Astrocyte (in vitro differentiated cells and primary cell): ENCODE measurements around the gene POGLUT3. TPM values are rescaled to one million over a fixed set of nuclear protein-coding genes. Genes with fewer than 3 reads are reported as not detected.

Experiments
- DNase-seq: peaks from one replicate; pipeline ENCODE4 v3.0.0-alpha.2; 2010; ENCODE audit warnings: low read depth
- FAIRE-seq: peaks from 2 replicates; lab custom pipeline; 2011; peaks lifted over from hg19 to GRCh38; lab: Jason Lieb, UNC
- H2AFZ ChIP-seq: 2 replicates; pipeline ENCODE4 v1.6.0; 2012; ENCODE audit warnings: low read depth, low read length, inconsistent platforms
- H3K27ac ChIP-seq: 2 replicates; pipeline ENCODE4 v1.5.1; 2011; ENCODE audit warnings: low read depth, low read length, inconsistent platforms
- H3K27me3 ChIP-seq: 2 replicates; pipeline ENCODE4 v1.6.0; 2011; ENCODE audit warnings: low read length, inconsistent platforms; ENCODE audit not compliant: insufficient read depth
- H3K36me3 ChIP-seq: 2 replicates; pipeline ENCODE4 v1.5.1; 2011; ENCODE audit warnings: low read length, inconsistent platforms; ENCODE audit not compliant: insufficient read depth
- H3K4me1 ChIP-seq: 2 replicates; pipeline ENCODE4 v1.5.1; 2011; ENCODE audit warnings: low read length, inconsistent platforms; ENCODE audit not compliant: insufficient read depth
- H3K4me2 ChIP-seq: 2 replicates; pipeline ENCODE4 v1.6.0; 2012; ENCODE audit warnings: low read length, inconsistent platforms
- H3K4me3 ChIP-seq: 2 replicates; pipeline ENCODE4 v1.5.1; 2011; ENCODE audit warnings: low read depth, mild to moderate bottlenecking, low read length, inconsistent platforms; ENCODE audit not compliant: insufficient read depth
- H3K79me2 ChIP-seq: 2 replicates; pipeline ENCODE4 v1.6.0; 2012; ENCODE audit warnings: mild to moderate bottlenecking, low read length, inconsistent platforms; ENCODE audit not compliant: insufficient read depth
- H3K9ac ChIP-seq: 2 replicates; pipeline ENCODE4 v1.6.0; 2012; ENCODE audit warnings: mild to moderate bottlenecking, low read length, inconsistent platforms
- H3K9me3 ChIP-seq: 2 replicates; pipeline ENCODE4 v1.5.1; 2012; ENCODE audit warnings: low read depth, mild to moderate bottlenecking, low read length, inconsistent platforms; ENCODE audit not compliant: insufficient read depth
- H4K20me1 ChIP-seq: 2 replicates; pipeline ENCODE4 v1.6.0; 2012; ENCODE audit warnings: low read length, inconsistent platforms; ENCODE audit not compliant: insufficient read depth
- H3K27ac Mint-ChIP-seq: one replicate; pipeline ENCODE4 v1.8.0; 2021; ENCODE audit warnings: mild to moderate bottlenecking, mixed read lengths; ENCODE audit not compliant: unreplicated experiment
- H3K27me3 Mint-ChIP-seq: one replicate; pipeline ENCODE4 v1.8.0; 2021; ENCODE audit warnings: low read depth, mixed read lengths; ENCODE audit not compliant: unreplicated experiment
- H3K36me3 Mint-ChIP-seq: one replicate; pipeline ENCODE4 v1.8.0; 2021; ENCODE audit warnings: low read depth, mixed read lengths; ENCODE audit not compliant: unreplicated experiment
- H3K4me1 Mint-ChIP-seq: one replicate; pipeline ENCODE4 v1.8.0; 2021; ENCODE audit warnings: low read depth, mixed read lengths; ENCODE audit not compliant: unreplicated experiment
- H3K4me3 Mint-ChIP-seq: one replicate; pipeline ENCODE4 v1.8.0; 2021; ENCODE audit warnings: mild to moderate bottlenecking, moderate library complexity, mixed read lengths; ENCODE audit not compliant: unreplicated experiment
- H3K9me3 Mint-ChIP-seq: one replicate; pipeline ENCODE4 v1.8.0; 2021; ENCODE audit warnings: mild to moderate bottlenecking, mixed read lengths; ENCODE audit not compliant: unreplicated experiment
- EZH2 ChIP-seq: IDR thresholded peaks from 2 replicates; pipeline ENCODE4 v1.6.1; 2012; ENCODE audit warnings: mild to moderate bottlenecking, low read length, inconsistent platforms; ENCODE audit not compliant: insufficient read depth
- total RNA-seq: library from RNA; stranded (reverse); gene quantifications from 2 replicates; pipeline ENCODE4 v1.2.1, GENCODE V29; 2021
- TF ChIP-seq, protein P1 (sequence below): IDR thresholded peaks from 2 replicates; pipeline ENCODE4 v1.5.1; 2011; ENCODE audit warnings: low read depth, mild to moderate bottlenecking, inconsistent platforms, low read length, moderate library complexity; ENCODE audit not compliant: insufficient read depth

The POGLUT3 gene
- total RNA-seq, 1 donor from 2014 or later: 18.5 TPM

DNA sequence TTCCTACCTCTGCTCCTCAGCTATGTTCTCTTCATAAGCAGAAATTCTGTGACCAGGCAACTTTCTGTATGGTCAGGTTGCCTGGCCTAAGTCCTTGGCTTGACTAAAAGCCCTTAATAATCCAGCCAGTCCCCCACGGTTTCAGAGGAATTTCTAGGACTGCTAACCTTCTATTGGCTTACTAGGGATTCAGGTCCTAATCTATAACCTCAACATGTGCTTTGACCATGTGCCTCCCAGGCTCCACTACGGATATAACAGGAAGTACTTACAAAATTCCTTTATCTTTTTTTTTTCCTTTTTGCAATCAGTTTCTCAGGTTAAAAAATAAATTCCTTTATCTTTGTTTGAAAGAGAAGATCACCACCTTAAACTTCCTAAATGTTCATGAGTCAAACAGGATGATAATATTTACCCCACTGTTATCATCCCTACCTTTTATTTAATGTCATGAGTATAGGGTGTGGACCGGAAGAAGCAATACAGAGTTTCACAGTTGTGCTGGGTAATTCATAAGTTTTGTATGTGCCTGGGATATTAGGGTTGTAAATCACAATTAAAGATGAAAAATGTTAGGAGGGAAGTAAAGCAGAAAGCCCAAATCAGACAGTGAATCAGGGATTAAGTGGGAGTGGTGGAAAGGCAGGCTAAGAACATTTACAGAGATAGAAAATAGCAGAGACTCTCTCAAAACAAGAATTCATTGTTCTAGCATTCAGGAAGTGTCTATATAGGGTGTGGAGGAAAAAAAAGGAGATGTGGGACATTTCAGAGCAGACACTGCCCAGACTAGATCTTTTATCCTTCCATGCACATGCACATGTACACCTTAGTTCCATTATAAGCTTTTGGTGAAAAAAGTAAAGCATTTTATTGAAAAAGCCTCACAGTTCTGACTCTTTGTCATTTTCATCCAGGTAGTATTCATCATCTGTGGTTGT lies 10.7 kb upstream of the POGLUT3 start:
- TF ChIP-seq, protein P1, sequence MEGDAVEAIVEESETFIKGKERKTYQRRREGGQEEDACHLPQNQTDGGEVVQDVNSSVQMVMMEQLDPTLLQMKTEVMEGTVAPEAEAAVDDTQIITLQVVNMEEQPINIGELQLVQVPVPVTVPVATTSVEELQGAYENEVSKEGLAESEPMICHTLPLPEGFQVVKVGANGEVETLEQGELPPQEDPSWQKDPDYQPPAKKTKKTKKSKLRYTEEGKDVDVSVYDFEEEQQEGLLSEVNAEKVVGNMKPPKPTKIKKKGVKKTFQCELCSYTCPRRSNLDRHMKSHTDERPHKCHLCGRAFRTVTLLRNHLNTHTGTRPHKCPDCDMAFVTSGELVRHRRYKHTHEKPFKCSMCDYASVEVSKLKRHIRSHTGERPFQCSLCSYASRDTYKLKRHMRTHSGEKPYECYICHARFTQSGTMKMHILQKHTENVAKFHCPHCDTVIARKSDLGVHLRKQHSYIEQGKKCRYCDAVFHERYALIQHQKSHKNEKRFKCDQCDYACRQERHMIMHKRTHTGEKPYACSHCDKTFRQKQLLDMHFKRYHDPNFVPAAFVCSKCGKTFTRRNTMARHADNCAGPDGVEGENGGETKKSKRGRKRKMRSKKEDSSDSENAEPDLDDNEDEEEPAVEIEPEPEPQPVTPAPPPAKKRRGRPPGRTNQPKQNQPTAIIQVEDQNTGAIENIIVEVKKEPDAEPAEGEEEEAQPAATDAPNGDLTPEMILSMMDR: no peak
- TF ChIP-seq EZH2: no peak
- no peaks in the 10 kb centered on the region for H4K20me1 ChIP-seq
- H3K9ac ChIP-seq: no peak overlapping the region
- no peak overlapping the region for H3K27ac Mint-ChIP-seq
- H3K27me3 Mint-ChIP-seq: no peaks in the 10 kb centered on the region
- no peak overlapping the region for H3K4me3 ChIP-seq
- H3K79me2 ChIP-seq: no peaks in the 10 kb centered on the region
- H3K9me3 ChIP-seq: no peaks in the 10 kb centered on the region
- no peak overlapping the region for H3K4me2 ChIP-seq
- peaks cover 4% of the 10 kb centered on the region for H3K4me1 ChIP-seq
- H3K36me3 ChIP-seq: no peaks in the 10 kb centered on the region
- H3K27me3 ChIP-seq: no peaks in the 10 kb centered on the region
- peaks cover 11% of the 10 kb centered on the region for H3K36me3 Mint-ChIP-seq
- peaks cover 21% of the 10 kb centered on the region for H3K4me1 Mint-ChIP-seq
- no peak overlapping the region for H2AFZ ChIP-seq
- H3K27ac ChIP-seq: no peak overlapping the region
- no peak overlapping the region for H3K4me3 Mint-ChIP-seq
- FAIRE-seq (no peak), DNase-seq (no peak)
- no peaks in the 10 kb centered on the region for H3K9me3 Mint-ChIP-seq

DNA sequence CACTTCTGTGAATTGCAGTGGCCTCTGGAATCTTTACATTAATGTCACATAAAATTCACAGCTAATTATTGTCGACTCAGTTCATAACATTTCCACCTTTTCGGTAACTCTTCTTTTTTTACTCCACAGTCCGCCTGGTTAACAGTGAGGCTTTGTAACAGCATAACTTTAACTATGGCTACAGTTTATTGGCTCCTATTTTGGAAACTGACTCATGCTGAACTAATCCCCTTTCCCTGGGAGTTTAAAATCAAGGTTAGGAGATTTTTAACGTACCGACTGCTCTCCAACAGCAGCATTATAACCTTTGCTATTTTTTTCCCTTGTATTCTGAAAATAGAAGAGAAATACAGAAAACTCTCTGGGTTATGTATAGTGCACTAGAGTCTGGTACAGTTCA lies 3.2 kb upstream of the POGLUT3 start:
- no peak overlapping the region for H3K9ac ChIP-seq
- no peak overlapping the region for H3K27ac ChIP-seq
- Mint-ChIP-seq H3K4me3 (no peak overlapping the region), H3K4me1 (peaks cover 6% of the 10 kb centered on the region), H3K9me3 (no peaks in the 10 kb centered on the region), H3K27ac (no peak overlapping the region), H3K36me3 (no peaks in the 10 kb centered on the region), H3K27me3 (no peaks in the 10 kb centered on the region)
- DNase-seq: no peak
- FAIRE-seq: no peak
- H3K9me3 ChIP-seq: no peaks in the 10 kb centered on the region
- no peak overlapping the region for H2AFZ ChIP-seq
- no peak overlapping the region for H3K4me3 ChIP-seq
- H3K79me2 ChIP-seq: peaks cover 8% of the 10 kb centered on the region
- H3K4me2 ChIP-seq: no peak overlapping the region
- no peaks in the 10 kb centered on the region for H3K27me3 ChIP-seq
- TF ChIP-seq EZH2: no peak
- TF ChIP-seq, protein P1: no peak
- no peaks in the 10 kb centered on the region for H3K36me3 ChIP-seq
- H4K20me1 ChIP-seq: no peaks in the 10 kb centered on the region
- peaks cover 10% of the 10 kb centered on the region for H3K4me1 ChIP-seq

DNA sequence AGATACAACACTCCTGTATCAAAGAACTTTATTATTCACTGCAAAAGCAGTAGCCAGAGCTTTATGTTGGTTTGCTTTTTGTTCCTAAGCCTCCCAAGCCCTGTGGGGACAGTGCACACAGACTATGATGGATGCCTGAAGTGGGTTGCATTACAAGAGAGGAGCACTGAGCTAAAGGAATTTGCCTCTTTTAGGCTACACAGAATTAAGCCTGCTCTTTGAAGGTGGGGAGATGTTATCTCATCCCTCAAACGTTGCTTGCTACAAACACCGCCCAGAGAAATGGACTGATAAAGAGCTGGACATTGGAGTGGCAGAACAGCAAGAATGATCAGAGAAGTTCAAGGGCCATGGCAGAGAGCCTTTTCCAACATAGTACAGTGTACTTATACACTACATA lies 2.5 kb upstream of the POGLUT3 start:
- H3K79me2 ChIP-seq: peaks cover 11% of the 10 kb centered on the region
- no peak overlapping the region for H3K27ac ChIP-seq
- H4K20me1 ChIP-seq: no peaks in the 10 kb centered on the region
- Mint-ChIP-seq H3K9me3 (no peaks in the 10 kb centered on the region), H3K36me3 (no peaks in the 10 kb centered on the region), H3K27ac (no peak overlapping the region), H3K27me3 (no peaks in the 10 kb centered on the region), H3K4me1 (peaks cover 8% of the 10 kb centered on the region), H3K4me3 (no peak overlapping the region)
- H3K36me3 ChIP-seq: no peaks in the 10 kb centered on the region
- no peak overlapping the region for H3K9ac ChIP-seq
- no peak overlapping the region for H2AFZ ChIP-seq
- no peaks in the 10 kb centered on the region for H3K9me3 ChIP-seq
- H3K4me2 ChIP-seq: no peak overlapping the region
- H3K4me1 ChIP-seq: peaks cover 11% of the 10 kb centered on the region
- no peak for DNase-seq
- H3K4me3 ChIP-seq: no peak overlapping the region
- no peaks in the 10 kb centered on the region for H3K27me3 ChIP-seq
- no peak for FAIRE-seq
- TF ChIP-seq, protein P1: no peak
- TF ChIP-seq EZH2: no peak
